GM12878 (cell line): ENCODE results near the gene PPT2. TPM values are rescaled to one million over a fixed set of nuclear protein-coding genes. Genes with fewer than 3 reads are reported as not detected.

Source experiments
- ATF2 ChIP-seq: IDR thresholded peaks from 2 replicates; pipeline ENCODE4 v1.6.1; 2012; ENCODE audit warnings: low read length, inconsistent platforms
- BHLHE40 ChIP-seq, 2 experiments: fragments of 450-650 bp in 1 of 2; IDR thresholded peaks; 2 replicates each; pipeline ENCODE4 v1.6.1; 2011 to 2017; ENCODE audit warnings: low read depth in 2 of 2, borderline replicate concordance in 1 of 2, improper control_type of control experiment in 1 of 2, low read length in 1 of 2, mild to moderate bottlenecking in 1 of 2
- ELK1 ChIP-seq: IDR thresholded peaks from 2 replicates; pipeline ENCODE4 v1.6.1; 2012; ENCODE audit warnings: low read depth, low read length, improper control_type of control experiment
- EZH2 ChIP-seq: IDR thresholded peaks from 2 replicates; pipeline ENCODE4 v1.6.1; 2012; ENCODE audit warnings: low read depth, mild to moderate bottlenecking, control low read depth, inconsistent platforms, low read length, borderline replicate concordance; ENCODE audit not compliant: control insufficient read depth
- HDGF ChIP-seq: fragments of 450-650 bp; IDR thresholded peaks from 2 replicates; pipeline ENCODE4 v1.6.1; 2016; ENCODE audit warnings: antibody characterized with exemption
- IRF4 ChIP-seq: IDR thresholded peaks from 2 replicates; pipeline ENCODE4 v1.6.1; 2011; ENCODE audit warnings: low read depth, low read length
- KLF5 ChIP-seq: fragments of 450-650 bp; IDR thresholded peaks from 2 replicates; pipeline ENCODE4 v1.6.1; 2014; ENCODE audit warnings: mild to moderate bottlenecking; ENCODE audit not compliant: partially characterized antibody
- MAX ChIP-seq: IDR thresholded peaks from 2 replicates; pipeline ENCODE4 v1.6.1; 2012; ENCODE audit warnings: low read depth, low read length, improper control_type of control experiment
- NFXL1 ChIP-seq: fragments of 450-650 bp; IDR thresholded peaks from 2 replicates; pipeline ENCODE4 v1.6.1; 2017; ENCODE audit warnings: antibody characterized with exemption, mild to moderate bottlenecking, borderline replicate concordance
- PKNOX1 ChIP-seq: fragments of 450-650 bp; IDR thresholded peaks from 2 replicates; pipeline ENCODE4 v1.6.1; 2016; ENCODE audit warnings: mild to moderate bottlenecking
- POLR2AphosphoS5 ChIP-seq: IDR thresholded peaks from 2 replicates; pipeline ENCODE4 v1.6.1; 2011; ENCODE audit warnings: mild to moderate bottlenecking, low read length, inconsistent platforms
- RCOR1 ChIP-seq: conservative IDR thresholded peaks from 2 replicates; pipeline ENCODE4 v1.6.1; 2012; ENCODE audit warnings: low read depth, low read length, improper control_type of control experiment
- TAF1 ChIP-seq: IDR thresholded peaks from 2 replicates; pipeline ENCODE4 v1.6.1; 2011; ENCODE audit warnings: mild to moderate bottlenecking, low read depth, low read length, borderline replicate concordance
- TCF3 ChIP-seq: IDR thresholded peaks from 2 replicates; pipeline ENCODE4 v1.6.1; 2012; ENCODE audit warnings: low read depth, mild to moderate bottlenecking, low read length, borderline replicate concordance; ENCODE audit not compliant: insufficient read depth
- YY1 ChIP-seq: IDR thresholded peaks from 2 replicates; pipeline ENCODE4 v1.6.1; 2011; ENCODE audit warnings: low read depth, mild to moderate bottlenecking, low read length
- ZBTB33 ChIP-seq: fragments of 450-650 bp; IDR thresholded peaks from 2 replicates; pipeline ENCODE4 v1.6.1; 2017; ENCODE audit warnings: mild to moderate bottlenecking
- ZNF274 ChIP-seq: IDR thresholded peaks from one replicate; pipeline ENCODE4 v1.8.0; 2011; ENCODE audit not compliant: insufficient read length, insufficient read depth
- ZNF687 ChIP-seq: fragments of 450-650 bp; IDR thresholded peaks from 2 replicates; pipeline ENCODE4 v1.6.1; 2017; ENCODE audit warnings: mild to moderate bottlenecking, moderate library complexity
- polyA plus RNA-seq, 11 experiments: library from polyadenylated mRNA; depleted of rRNA in 4 of 11; unstranded in 6 of 11; stranded (reverse) in 5 of 11; fragments of >200 nt; fragmentation: Nextera tagmentation in 4 of 11; fragmentation: Illumina TruSeq in 1 of 11; extraction: Ambion mirVana in 4 of 11; extraction: Trizol in 1 of 11; gene quantifications; 1 replicate in 1 of 11; 2 replicates in 10 of 11; pipeline versions ENCODE4 v1.2.1 to v1.2.3, GENCODE V29; 2011 to 2016; ENCODE audit warnings: inconsistent platforms in 2 of 11, missing spikeins in 2 of 11, low read depth in 1 of 11
- total RNA-seq, 4 experiments: library from RNA; depleted of rRNA in 3 of 4; stranded (reverse); fragments of >200 nt in 3 of 4; fragmentation: Illumina TruSeq in 1 of 4; extraction: Trizol in 1 of 4; gene quantifications; 2 replicates each; pipeline versions ENCODE4 v1.2.1 to v1.2.3, GENCODE V29; 2013 to 2021

The PPT2 gene
- total and polyA plus RNA-seq, 10 of the 15 experiments (the other 5 are each of a cell fraction or from before 2014, with no cell fraction given), result 1.3 to 25.5 (median 5.5) TPM

- TF ChIP-seq ZBTB33 (no peak), HDGF (no peak; the same call in 1 of the 2 replicates), KLF5 (peak; percentile 22), BHLHE40 (IDR thresholded peaks at IDR 0.05; ENCODE audit: borderline replicate concordance in 1 of 2, low read depth in 2 of 2, low read length in 1 of 2) (peak; percentile 76 to 91; a peak in 3 of 4 replicates), ZNF687 (peak; percentile 42), ATF2 (no peak), MAX (peak; percentile 41; the same call in 1 of the 2 replicates), EZH2 (no peak), PKNOX1 (peak; percentile 93), NFXL1 (no peak), TAF1 (peak; percentile 54), IRF4 (peak; percentile 33; the same call in 1 of the 2 replicates), RCOR1 (peak; percentile 88), YY1 (peak; percentile 23), TCF3 (no peak), POLR2AphosphoS5 (peak; percentile 87), ZNF274 (no peak), ELK1 (peak; percentile 65; the same call in 1 of the 2 replicates)
These were observed 42.2 kb downstream of the PPT2 start (continued) for GRCh38 chr6:32195902-32196681.
